SK-N-SH (cell line): ENCODE data around the gene SLC30A2. TPM values are rescaled to one million over a fixed set of nuclear protein-coding genes. Genes with fewer than 3 reads are reported as not detected.
A peak's percentile ranks its signal among the peaks of the same experiment; 100 is the strongest.

Experiments
- CTCF ChIA-PET: fragments of 300-600, 350-600 bp; formaldehyde crosslinking; extraction: SDS; loops from one replicate; lab custom pipeline; 2021; lab: Yijun Ruan, JAX
- POLR2A ChIA-PET: fragments of 350-600 bp; sonication (Branson Sonifier 250); formaldehyde crosslinking; extraction: SDS; loops from one replicate; lab custom pipeline; 2020; ENCODE audit warnings: antibody characterized with exemption, inconsistent platforms; lab: Yijun Ruan, JAX
- DNase-seq: peaks from one replicate; pipeline ENCODE4 v3.0.0; 2012
- H2AFZ ChIP-seq: fragments of 200-600 bp; sonication (generic); 2 replicates; pipeline ENCODE4 v1.8.1; 2016; ENCODE audit warnings: antibody characterized with exemption, mild to moderate bottlenecking, low read depth
- H3F3A ChIP-seq: fragments of 200-600 bp; sonication (generic); replicated peaks from 2 replicates; pipeline ENCODE3; 2016; ENCODE audit warnings: antibody characterized with exemption, mild to moderate bottlenecking; ENCODE audit not compliant: insufficient read depth
- H3K27ac ChIP-seq, 2 experiments: fragments of 200-500 bp in 1 of 2; fragments of 200-600 bp in 1 of 2; sonication (Bioruptor generic) in 1 of 2; sonication (generic), shearing (Covaris generic) in 1 of 2; 2 replicates each; pipeline versions ENCODE4 v1.5.1 to v1.6.1; 2014 to 2016; ENCODE audit warnings: low read depth in 2 of 2, inconsistent platforms in 1 of 2, low read length in 1 of 2, mild to moderate bottlenecking in 1 of 2, mixed read lengths in 1 of 2
- H3K27me3 ChIP-seq: fragments of 200-600 bp; sonication (generic), shearing (Covaris generic); 2 replicates; pipeline ENCODE4 v1.6.1; 2016; ENCODE audit warnings: mixed run types; ENCODE audit not compliant: insufficient read depth
- H3K36me3 ChIP-seq, 2 experiments: fragments of 200-500 bp in 1 of 2; fragments of 200-600 bp in 1 of 2; sonication (Bioruptor generic) in 1 of 2; sonication (generic) in 1 of 2; replicated peaks in 1 of 2; 2 replicates each; pipeline versions ENCODE3 to v1.5.1; 2014 to 2016; ENCODE audit warnings: low read length in 1 of 2, mild to moderate bottlenecking in 1 of 2; ENCODE audit not compliant: insufficient read depth in 2 of 2, control insufficient read depth in 1 of 2
- H3K4me1 ChIP-seq, 2 experiments: fragments of 200-500 bp in 1 of 2; fragments of 200-600 bp in 1 of 2; sonication (Bioruptor generic) in 1 of 2; sonication (generic), shearing (Covaris generic) in 1 of 2; 2 replicates each; pipeline versions ENCODE4 v1.5.1 to v1.6.1; 2014 to 2016; ENCODE audit warnings: low read depth in 1 of 2, low read length in 1 of 2, mixed run types in 1 of 2; ENCODE audit not compliant: insufficient read depth in 2 of 2, control insufficient read depth in 1 of 2
- H3K4me2 ChIP-seq: fragments of 200-600 bp; sonication (generic), shearing (Covaris generic); 2 replicates; pipeline ENCODE4 v1.6.1; 2017; ENCODE audit warnings: mixed run types
- H3K4me3 ChIP-seq, 2 experiments: fragments of 200-500 bp in 1 of 2; fragments of 200-600 bp in 1 of 2; sonication (Bioruptor generic) in 1 of 2; sonication (generic), shearing (Covaris generic) in 1 of 2; 2 replicates each; pipeline versions ENCODE4 v1.5.1 to v1.8.1; 2014 to 2016; ENCODE audit warnings: low read depth in 2 of 2, inconsistent platforms in 1 of 2, low read length in 1 of 2, mild to moderate bottlenecking in 1 of 2, mixed read lengths in 1 of 2, moderate library complexity in 1 of 2
- H3K79me2 ChIP-seq: fragments of 200-600 bp; sonication (generic); 2 replicates; pipeline ENCODE4 v1.8.1; 2017; ENCODE audit warnings: mild to moderate bottlenecking; ENCODE audit not compliant: insufficient read depth
- H3K9ac ChIP-seq: fragments of 200-600 bp; sonication (generic); 2 replicates; pipeline ENCODE4 v1.6.1; 2017; ENCODE audit warnings: mixed run types
- H3K9me2 ChIP-seq: fragments of 200-600 bp; sonication (generic); 2 replicates; pipeline ENCODE4 v1.6.1; 2017; ENCODE audit warnings: mixed run types
- H3K9me3 ChIP-seq: fragments of 200-600 bp; sonication (generic); 2 replicates; pipeline ENCODE4 v1.6.1; 2017; ENCODE audit warnings: mixed run types, mild to moderate bottlenecking, moderate library complexity
- H4K20me1 ChIP-seq: fragments of 200-600 bp; sonication (generic); 2 replicates; pipeline ENCODE4 v1.6.1; 2017; ENCODE audit warnings: mild to moderate bottlenecking, mixed run types; ENCODE audit not compliant: insufficient read depth
- CHD2 ChIP-seq: fragments of 150-350 bp; IDR thresholded peaks from 2 replicates; pipeline ENCODE4 v1.6.1; 2018; ENCODE audit warnings: low read length; ENCODE audit not compliant: partially characterized antibody
- ELF1 ChIP-seq: IDR thresholded peaks from 2 replicates; pipeline ENCODE4 v1.4.0; 2012
- EZH2phosphoT487 ChIP-seq: fragments of 200-600 bp; sonication (generic); IDR thresholded peaks from 2 replicates; pipeline ENCODE4 v1.6.1; 2017; ENCODE audit warnings: low read depth, mixed run types, mild to moderate bottlenecking, antibody characterized with exemption, moderate library complexity, borderline replicate concordance
- MEF2A ChIP-seq: IDR thresholded peaks from 2 replicates; pipeline ENCODE4 v1.4.0; 2012; ENCODE audit warnings: low read depth, borderline replicate concordance
- NFIC ChIP-seq: IDR thresholded peaks from 2 replicates; pipeline ENCODE4 v1.4.0; 2012; ENCODE audit warnings: borderline replicate concordance
- POLR2AphosphoS5 ChIP-seq: IDR thresholded peaks from 2 replicates; pipeline ENCODE4 v1.6.1; 2012; ENCODE audit warnings: low read depth, low read length
- RAD21 ChIP-seq: IDR thresholded peaks from 2 replicates; pipeline ENCODE4 v1.6.1; 2012; ENCODE audit warnings: mild to moderate bottlenecking, low read length
- RFX5 ChIP-seq: IDR thresholded peaks from 2 replicates; pipeline ENCODE4 v1.6.1; 2012; ENCODE audit warnings: mild to moderate bottlenecking, improper control_type of control experiment, low read length
- SIN3A ChIP-seq: IDR thresholded peaks from 2 replicates; pipeline ENCODE4 v1.6.1; 2012; ENCODE audit warnings: low read depth, mild to moderate bottlenecking, low read length, moderate library complexity, borderline replicate concordance
- TCF12 ChIP-seq: IDR thresholded peaks from 2 replicates; pipeline ENCODE4 v1.4.0; 2012
- TEAD4 ChIP-seq: IDR thresholded peaks from 2 replicates; pipeline ENCODE4 v1.4.0; 2012; ENCODE audit warnings: mild to moderate bottlenecking, borderline replicate concordance; ENCODE audit not compliant: insufficient read depth
- WGBS: methylation state at CpG from one replicate; pipeline ENCODE4 v1.1.6; 2017; ENCODE audit warnings: low lambda C conversion rate; 5-methylcytosine and 5-hydroxymethylcytosine counted together
- polyA plus RNA-seq, 3 experiments: library from polyadenylated mRNA; depleted of rRNA; stranded (reverse); fragments of >200 nt; gene quantifications; 2 replicates each; pipeline ENCODE4 v1.2.3, GENCODE V29; 2012
- TF ChIP-seq, protein P1 (sequence below): IDR thresholded peaks from 2 replicates; pipeline ENCODE4; 2012
- TF ChIP-seq, protein P2 (sequence below): fragments of 200-600 bp; sonication (generic); IDR thresholded peaks from 2 replicates; pipeline ENCODE4 v1.6.1; 2017; ENCODE audit warnings: antibody characterized with exemption, mild to moderate bottlenecking, moderate library complexity
- TF ChIP-seq, protein P3 (sequence below): IDR thresholded peaks from 2 replicates; pipeline ENCODE4 v1.4.0; 2012; ENCODE audit warnings: low read depth, borderline replicate concordance
- TF ChIP-seq, protein P4 (sequence below): fragments of 150-350 bp; IDR thresholded peaks from 2 replicates; pipeline ENCODE4 v1.6.1; 2016; ENCODE audit warnings: mild to moderate bottlenecking, low read depth, low read length

The SLC30A2 gene
- polyA plus RNA-seq, 1 of the 3 experiments (the other 2 are of a cell fraction) = not detected

DNA sequence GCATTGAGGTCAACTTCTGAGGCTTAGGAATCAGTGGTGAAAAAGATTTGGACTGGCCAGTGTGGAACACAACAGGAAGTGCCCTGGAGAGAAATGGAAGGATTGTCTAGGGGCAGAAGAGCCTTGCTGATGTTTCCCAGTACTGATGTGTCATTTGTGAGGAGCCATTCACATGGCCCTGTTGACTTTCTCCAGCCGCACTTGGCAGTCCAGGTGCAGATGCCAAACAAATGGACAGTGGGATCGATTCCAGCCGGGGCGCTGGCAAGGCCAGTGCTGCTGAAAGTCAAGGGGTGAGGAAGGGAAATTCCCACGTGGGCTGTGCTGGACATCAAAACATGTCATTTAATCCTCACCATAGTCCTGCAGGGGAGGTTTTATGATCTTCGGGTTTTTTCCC lies 26.4 kb upstream of the SLC30A2 start:
- Histone ChIP-seq H3K4me1 (peaks cover 0 to 3% of the 10 kb centered on the region in 2 experiments; a peak in 1 of 4 replicates), H3K4me3 (no peak overlapping the region), H3K27me3 (peaks cover 33% of the 10 kb centered on the region), H3K27ac (no peak overlapping the region), H4K20me1 (no peaks in the 10 kb centered on the region), H3K9me2 (no peaks in the 10 kb centered on the region), H3K4me2 (no peak overlapping the region), H3K36me3 (no peaks in the 10 kb centered on the region), H3K9ac (no peak overlapping the region), H3K9me3 (no peaks in the 10 kb centered on the region), H3K79me2 (no peaks in the 10 kb centered on the region), H2AFZ (no peak overlapping the region), H3F3A (no peaks in the 10 kb centered on the region)
- ChIA-PET CTCF (no interaction called here), POLR2A (interaction anchor here (0.7 kb wide), 1 partner anchor 65 kb away, joined by 3 read pairs; no protein-coding TSS in a partner anchor)
- DNase-seq = no peak
- no peak for TF ChIP-seq POLR2AphosphoS5
- no peak for TF ChIP-seq RAD21
- 0 out of 2 replicates have a peak, but pooled peaks have one; percentile 23 for TF ChIP-seq TCF12
- TF ChIP-seq, protein P1, sequence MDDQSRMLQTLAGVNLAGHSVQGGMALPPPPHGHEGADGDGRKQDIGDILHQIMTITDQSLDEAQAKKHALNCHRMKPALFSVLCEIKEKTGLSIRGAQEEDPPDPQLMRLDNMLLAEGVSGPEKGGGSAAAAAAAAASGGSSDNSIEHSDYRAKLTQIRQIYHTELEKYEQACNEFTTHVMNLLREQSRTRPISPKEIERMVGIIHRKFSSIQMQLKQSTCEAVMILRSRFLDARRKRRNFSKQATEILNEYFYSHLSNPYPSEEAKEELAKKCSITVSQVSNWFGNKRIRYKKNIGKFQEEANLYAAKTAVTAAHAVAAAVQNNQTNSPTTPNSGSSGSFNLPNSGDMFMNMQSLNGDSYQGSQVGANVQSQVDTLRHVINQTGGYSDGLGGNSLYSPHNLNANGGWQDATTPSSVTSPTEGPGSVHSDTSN = no peak
- 10% methylated on average over 5 of the region's 6 CpGs for WGBS

DNA sequence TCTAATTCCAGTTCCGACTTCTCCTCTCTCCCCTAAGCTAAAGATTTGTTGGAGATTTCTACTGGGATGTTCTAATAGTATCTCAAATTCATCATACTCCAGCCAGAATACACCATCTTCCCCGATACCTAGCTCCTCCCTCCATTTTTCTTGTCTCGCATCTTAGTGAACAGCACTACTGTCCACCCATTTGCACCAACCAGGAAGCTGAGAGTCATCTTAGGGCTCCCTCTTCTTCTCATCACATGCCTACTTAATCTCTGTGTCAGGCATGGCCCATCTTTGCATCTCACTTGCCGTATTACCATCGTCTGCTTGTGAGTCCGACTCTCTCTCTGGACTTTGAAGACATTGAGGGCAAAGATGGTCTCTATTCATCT lies 25.0 kb upstream of the SLC30A2 start:
- no peaks in the 10 kb centered on the region for H3F3A ChIP-seq
- H4K20me1 ChIP-seq = no peaks in the 10 kb centered on the region
- no peak overlapping the region for H3K4me3 ChIP-seq
- POLR2A ChIA-PET = no interaction called here
- H3K9ac ChIP-seq = no peak overlapping the region
- H3K79me2 ChIP-seq = no peaks in the 10 kb centered on the region
- H3K27ac ChIP-seq = no peak overlapping the region
- no peaks in the 10 kb centered on the region for H3K36me3 ChIP-seq
- TF ChIP-seq, protein P2, sequence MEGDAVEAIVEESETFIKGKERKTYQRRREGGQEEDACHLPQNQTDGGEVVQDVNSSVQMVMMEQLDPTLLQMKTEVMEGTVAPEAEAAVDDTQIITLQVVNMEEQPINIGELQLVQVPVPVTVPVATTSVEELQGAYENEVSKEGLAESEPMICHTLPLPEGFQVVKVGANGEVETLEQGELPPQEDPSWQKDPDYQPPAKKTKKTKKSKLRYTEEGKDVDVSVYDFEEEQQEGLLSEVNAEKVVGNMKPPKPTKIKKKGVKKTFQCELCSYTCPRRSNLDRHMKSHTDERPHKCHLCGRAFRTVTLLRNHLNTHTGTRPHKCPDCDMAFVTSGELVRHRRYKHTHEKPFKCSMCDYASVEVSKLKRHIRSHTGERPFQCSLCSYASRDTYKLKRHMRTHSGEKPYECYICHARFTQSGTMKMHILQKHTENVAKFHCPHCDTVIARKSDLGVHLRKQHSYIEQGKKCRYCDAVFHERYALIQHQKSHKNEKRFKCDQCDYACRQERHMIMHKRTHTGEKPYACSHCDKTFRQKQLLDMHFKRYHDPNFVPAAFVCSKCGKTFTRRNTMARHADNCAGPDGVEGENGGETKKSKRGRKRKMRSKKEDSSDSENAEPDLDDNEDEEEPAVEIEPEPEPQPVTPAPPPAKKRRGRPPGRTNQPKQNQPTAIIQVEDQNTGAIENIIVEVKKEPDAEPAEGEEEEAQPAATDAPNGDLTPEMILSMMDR = no peak
- TF ChIP-seq, protein P3, sequence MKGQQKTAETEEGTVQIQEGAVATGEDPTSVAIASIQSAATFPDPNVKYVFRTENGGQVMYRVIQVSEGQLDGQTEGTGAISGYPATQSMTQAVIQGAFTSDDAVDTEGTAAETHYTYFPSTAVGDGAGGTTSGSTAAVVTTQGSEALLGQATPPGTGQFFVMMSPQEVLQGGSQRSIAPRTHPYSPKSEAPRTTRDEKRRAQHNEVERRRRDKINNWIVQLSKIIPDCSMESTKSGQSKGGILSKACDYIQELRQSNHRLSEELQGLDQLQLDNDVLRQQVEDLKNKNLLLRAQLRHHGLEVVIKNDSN = no peak
- TF ChIP-seq MEF2A (no peak), RFX5 (no peak), NFIC (no peak), EZH2phosphoT487 (no peak), SIN3A (no peak), TEAD4 (no peak), CHD2 (no peak), TCF12 (no peak), ELF1 (no peak)
- TF ChIP-seq, protein P4, sequence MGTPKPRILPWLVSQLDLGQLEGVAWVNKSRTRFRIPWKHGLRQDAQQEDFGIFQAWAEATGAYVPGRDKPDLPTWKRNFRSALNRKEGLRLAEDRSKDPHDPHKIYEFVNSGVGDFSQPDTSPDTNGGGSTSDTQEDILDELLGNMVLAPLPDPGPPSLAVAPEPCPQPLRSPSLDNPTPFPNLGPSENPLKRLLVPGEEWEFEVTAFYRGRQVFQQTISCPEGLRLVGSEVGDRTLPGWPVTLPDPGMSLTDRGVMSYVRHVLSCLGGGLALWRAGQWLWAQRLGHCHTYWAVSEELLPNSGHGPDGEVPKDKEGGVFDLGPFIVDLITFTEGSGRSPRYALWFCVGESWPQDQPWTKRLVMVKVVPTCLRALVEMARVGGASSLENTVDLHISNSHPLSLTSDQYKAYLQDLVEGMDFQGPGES = no peak
- H3K4me1 ChIP-seq = peaks cover 0 to 3% of the 10 kb centered on the region in 2 experiments; a peak in 1 of 4 replicates
- no peak for DNase-seq
- H3K9me2 ChIP-seq = no peaks in the 10 kb centered on the region
- 77% methylated on average over 6 of the region's 6 CpGs for WGBS
- peaks cover 33% of the 10 kb centered on the region for H3K27me3 ChIP-seq
- CTCF ChIA-PET = interaction anchor here (0.8 kb wide), 2 partner anchors 14 to 25 kb away, joined by 3 read pairs; no protein-coding TSS in a partner anchor
- no peak overlapping the region for H3K4me2 ChIP-seq
- no peak overlapping the region for H2AFZ ChIP-seq
- no peaks in the 10 kb centered on the region for H3K9me3 ChIP-seq
